Adipocyte (in vitro differentiated cells): ENCODE results near the gene CEP43.
A peak's percentile ranks its signal among the peaks of the same experiment; 100 is the strongest.

Experiments
- DNase-seq: peaks from one replicate; pipeline ENCODE4 v3.0.0-alpha.2; 2015; ENCODE audit warnings: low read depth
- H3K27me3 ChIP-seq: replicated peaks from 2 replicates; pipeline ENCODE4 v1.7.0; 2013; ENCODE audit warnings: mild to moderate bottlenecking, low read length, moderate library complexity; ENCODE audit not compliant: control insufficient read depth, insufficient read depth
- H3K36me3 ChIP-seq: 2 replicates; pipeline ENCODE4 v1.7.0; 2013; ENCODE audit warnings: low read length, mild to moderate bottlenecking, moderate library complexity; ENCODE audit not compliant: control insufficient read depth, insufficient read depth, severe bottlenecking
- H3K4me1 ChIP-seq: 2 replicates; pipeline ENCODE4 v1.7.0; 2013; ENCODE audit warnings: mild to moderate bottlenecking, low read length, moderate library complexity; ENCODE audit not compliant: control insufficient read depth, insufficient read depth
- H3K4me3 ChIP-seq: 2 replicates; pipeline ENCODE4 v1.7.0; 2013; ENCODE audit warnings: mild to moderate bottlenecking, low read length, moderate library complexity
- H3K9ac ChIP-seq: 2 replicates; pipeline ENCODE4 v1.7.0; 2013; ENCODE audit warnings: mild to moderate bottlenecking, low read length, moderate library complexity
- H3K9me3 ChIP-seq: 2 replicates; pipeline ENCODE4 v1.7.0; 2013; ENCODE audit warnings: mild to moderate bottlenecking, low read length, moderate library complexity; ENCODE audit not compliant: control insufficient read depth

CEP43 gene

DNA sequence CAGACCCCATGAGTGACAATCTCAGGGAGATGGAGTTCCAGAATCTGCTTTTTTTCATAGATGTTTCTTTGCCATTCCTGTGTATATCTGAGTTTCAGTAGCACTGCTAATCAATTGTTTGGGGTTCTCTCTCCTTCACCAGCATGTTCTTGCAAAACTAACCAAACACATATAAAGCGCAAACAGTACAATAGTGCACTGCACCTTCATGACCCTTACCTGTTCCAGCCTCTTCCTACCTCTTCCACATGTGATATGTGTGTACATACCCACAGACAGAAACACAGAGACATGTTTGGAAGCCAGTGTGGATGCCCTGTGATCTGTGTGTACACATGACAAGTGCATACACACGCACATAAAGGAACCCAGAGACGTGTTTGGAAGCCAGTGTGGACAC, 1.8 kb upstream of the CEP43 start:
- DNase-seq: no peak
- Histone ChIP-seq H3K4me3 (peak overlapping the region; percentile 90), H3K9ac (peak overlapping the region; percentile 47), H3K9me3 (no peaks in the 10 kb centered on the region), H3K4me1 (peaks cover 10% of the 10 kb centered on the region), H3K36me3 (no peaks in the 10 kb centered on the region), H3K27me3 (no peaks in the 10 kb centered on the region)

DNA sequence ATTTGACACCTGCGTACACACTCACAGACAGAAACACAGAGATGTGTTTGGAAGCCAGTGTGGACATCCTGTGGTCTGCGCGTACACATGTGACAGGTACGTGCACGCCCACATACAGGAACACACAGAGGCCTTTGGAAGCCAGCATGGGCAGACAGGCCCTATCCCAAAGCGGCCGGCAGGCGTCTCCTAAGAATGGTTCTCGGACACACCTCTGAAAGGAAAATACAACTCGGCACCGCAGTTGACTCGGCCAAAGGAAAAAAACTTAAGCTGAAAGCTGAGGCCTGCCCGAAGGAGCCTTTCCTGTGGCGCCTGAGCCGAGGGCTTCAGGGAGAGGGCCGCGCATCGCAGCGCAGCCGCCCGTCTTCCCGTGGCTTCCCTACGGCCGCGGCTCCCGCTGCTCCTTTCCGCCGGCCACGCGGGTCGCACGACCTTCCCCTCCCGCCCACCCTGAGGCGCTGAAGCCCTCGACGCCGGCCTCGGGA, 1.4 kb upstream of the CEP43 start:
- H3K9me3 ChIP-seq: no peaks in the 10 kb centered on the region
- peak overlapping the region; percentile 47 for H3K9ac ChIP-seq
- no peaks in the 10 kb centered on the region for H3K36me3 ChIP-seq
- DNase-seq: peak; percentile 77
- H3K27me3 ChIP-seq: no peaks in the 10 kb centered on the region
- H3K4me3 ChIP-seq: peak overlapping the region; percentile 90
- peaks cover 10% of the 10 kb centered on the region for H3K4me1 ChIP-seq

DNA sequence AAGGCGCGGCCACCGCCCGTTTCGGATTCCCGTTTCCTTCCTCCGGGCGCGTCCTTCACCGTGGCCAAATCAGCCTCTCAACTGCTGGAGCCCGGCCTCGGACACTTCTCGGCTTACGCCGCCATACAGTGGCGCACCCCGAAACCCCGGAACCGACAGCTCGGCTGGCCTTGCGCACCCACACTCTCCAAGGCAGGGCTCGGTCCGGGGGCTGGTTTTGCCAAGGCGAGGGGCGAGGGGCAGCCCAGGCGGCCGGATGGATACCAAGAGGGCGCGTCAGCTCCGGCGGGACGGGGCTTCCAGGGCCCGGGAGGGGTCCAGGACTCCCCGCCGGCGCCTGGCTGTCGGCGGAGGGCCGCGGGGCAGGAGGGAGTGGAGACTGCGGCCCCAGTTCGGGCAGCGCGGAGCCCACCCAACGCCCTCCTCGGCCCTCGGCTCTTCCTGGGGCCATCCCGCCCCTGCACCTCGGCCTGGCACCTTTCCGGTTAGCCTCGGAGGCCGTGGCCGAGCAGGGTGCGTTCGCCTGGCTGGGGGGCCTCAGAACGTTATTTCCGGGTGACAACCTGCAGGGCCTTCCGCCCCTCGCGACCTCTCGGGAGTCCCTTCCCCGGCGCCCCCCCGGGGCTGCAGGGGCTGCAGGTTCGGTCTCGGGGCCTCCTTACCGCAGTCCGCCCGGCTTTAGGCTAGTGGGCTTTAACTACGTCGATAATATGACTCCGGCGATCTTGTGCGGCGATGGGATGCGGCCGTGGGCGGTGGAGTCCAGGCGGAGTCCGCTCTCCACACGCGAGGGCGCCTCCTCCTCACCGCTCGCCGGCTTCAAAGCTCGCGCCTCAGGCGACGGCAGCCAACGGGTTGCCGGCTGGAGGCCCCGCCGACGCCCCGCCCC, 697 bp upstream of the CEP43 start:
- no peaks in the 10 kb centered on the region for H3K27me3 ChIP-seq
- peak; percentile 69 for DNase-seq
- peak overlapping the region; percentile 90 for H3K4me3 ChIP-seq
- H3K9me3 ChIP-seq: no peaks in the 10 kb centered on the region
- peak overlapping the region; percentile 78 for H3K9ac ChIP-seq
- H3K36me3 ChIP-seq: no peaks in the 10 kb centered on the region
- H3K4me1 ChIP-seq: peaks cover 10% of the 10 kb centered on the region

DNA sequence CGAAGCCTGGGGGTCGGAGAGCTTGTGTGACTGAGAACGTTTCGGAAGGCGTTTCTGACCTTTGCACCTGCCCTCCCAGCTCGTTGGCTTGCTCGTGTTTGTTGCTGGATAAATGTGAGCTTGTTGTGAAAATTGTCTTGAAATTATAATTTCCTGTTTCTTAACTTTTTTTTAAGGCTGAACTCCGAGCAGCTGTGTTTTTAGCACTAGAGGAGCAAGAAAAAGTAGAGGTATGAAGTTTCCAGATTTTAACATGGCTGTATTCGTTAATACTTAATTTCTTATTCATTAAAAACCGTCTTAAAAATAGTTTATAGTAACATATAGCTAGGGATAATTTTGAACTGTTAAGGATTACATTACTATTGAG, 672 bp downstream of the CEP43 start:
- Histone ChIP-seq H3K36me3 (no peaks in the 10 kb centered on the region), H3K4me1 (peaks cover 13% of the 10 kb centered on the region), H3K4me3 (peak overlapping the region; percentile 83), H3K9ac (peak overlapping the region; percentile 78), H3K9me3 (no peaks in the 10 kb centered on the region), H3K27me3 (no peaks in the 10 kb centered on the region)
- no peak for DNase-seq

DNA sequence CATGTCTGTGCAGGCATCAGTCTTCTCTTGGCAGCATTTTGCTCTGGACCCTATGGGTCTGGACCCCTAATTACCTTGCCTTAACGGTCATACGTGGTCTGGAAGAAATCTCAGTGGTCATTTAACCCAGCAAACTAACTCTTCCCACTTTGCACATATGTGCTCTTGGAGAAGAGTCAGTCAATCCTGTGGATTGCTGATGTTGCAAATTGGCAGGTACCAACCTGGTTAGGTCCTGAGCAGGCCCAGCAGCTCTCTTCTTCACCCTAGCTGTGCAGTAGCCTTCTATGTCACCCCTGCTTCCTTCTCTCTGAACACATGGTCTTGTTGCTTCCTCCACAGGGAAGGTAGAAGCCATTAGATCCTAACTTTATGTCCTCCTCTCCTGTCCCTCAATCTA, 1.6 kb downstream of the CEP43 start:
- H3K9me3 ChIP-seq: no peaks in the 10 kb centered on the region
- peak overlapping the region; percentile 83 for H3K4me3 ChIP-seq
- no peaks in the 10 kb centered on the region for H3K27me3 ChIP-seq
- no peak for DNase-seq
- H3K9ac ChIP-seq: peak overlapping the region; percentile 78
- peaks cover 18% of the 10 kb centered on the region for H3K4me1 ChIP-seq
- peaks cover 1% of the 10 kb centered on the region for H3K36me3 ChIP-seq

DNA sequence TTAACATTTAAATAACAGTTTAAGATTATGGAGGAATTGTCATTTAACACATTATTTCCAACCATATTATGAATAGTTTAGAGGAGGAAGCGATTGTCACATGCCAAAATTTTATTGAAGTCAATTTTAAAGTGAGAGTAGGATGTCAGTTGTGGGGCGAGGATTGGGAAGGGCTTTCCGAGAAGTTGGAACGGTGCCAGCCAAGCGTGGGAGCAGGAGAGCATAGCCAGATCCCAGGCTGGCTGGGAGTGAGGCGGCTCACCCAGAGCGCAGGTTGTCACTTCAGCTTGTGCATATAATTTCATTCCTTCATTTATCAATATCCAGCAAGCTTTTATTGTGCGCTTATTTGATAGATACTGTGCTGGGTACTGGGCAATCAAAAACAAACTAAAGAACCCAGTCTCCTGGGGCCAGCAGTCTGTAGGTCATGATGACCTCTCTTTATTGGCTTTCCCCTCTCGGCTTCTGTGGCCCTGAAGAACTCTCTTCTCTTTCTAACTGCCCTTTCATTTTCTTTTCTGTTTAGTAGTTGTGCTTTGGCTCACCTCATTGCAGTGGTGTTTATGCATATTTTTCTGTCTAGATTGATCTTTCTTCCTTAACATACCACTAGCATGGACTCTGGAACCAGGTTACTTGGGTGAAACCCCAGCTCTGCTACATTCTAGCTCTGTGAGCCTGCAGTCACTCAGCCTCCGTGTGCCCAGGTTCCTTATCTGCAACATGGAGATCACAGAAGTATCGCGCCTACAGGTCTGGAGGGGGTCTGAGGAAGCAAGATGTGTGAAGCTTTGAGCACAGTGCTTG, 6.4 kb downstream of the CEP43 start:
- Histone ChIP-seq H3K4me1 (peaks cover 12% of the 10 kb centered on the region), H3K36me3 (peaks cover 19% of the 10 kb centered on the region)

DNA sequence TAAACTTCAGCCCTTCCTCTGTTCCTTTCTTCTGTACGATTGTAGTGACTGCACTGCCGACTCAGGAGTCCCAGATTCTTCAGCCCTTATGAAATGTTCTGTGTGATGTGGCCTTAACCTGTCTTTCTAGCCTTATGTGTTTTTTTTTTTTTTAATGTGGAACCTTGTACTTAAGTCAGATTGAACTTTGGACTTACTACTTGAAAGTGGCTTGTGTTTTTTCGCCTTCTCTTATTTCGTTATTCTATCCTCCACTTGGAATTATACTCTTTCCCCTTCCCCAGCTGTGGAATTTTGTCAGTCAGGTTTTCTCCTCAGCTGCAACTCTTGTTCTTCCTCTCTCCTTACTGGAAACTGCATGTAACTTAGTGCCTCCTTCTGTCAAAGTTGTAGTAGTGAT, 8.8 kb downstream of the CEP43 start:
- Histone ChIP-seq H3K9ac (no peak overlapping the region), H3K4me1 (peaks cover 8% of the 10 kb centered on the region), H3K36me3 (peaks cover 36% of the 10 kb centered on the region), H3K9me3 (no peaks in the 10 kb centered on the region), H3K4me3 (no peak overlapping the region), H3K27me3 (no peaks in the 10 kb centered on the region)
- no peak for DNase-seq

More for the DNA sequence above, 6.4 kb downstream of the CEP43 start:
- H3K9ac ChIP-seq: no peak overlapping the region
- no peak for DNase-seq
- no peaks in the 10 kb centered on the region for H3K27me3 ChIP-seq
- H3K4me3 ChIP-seq: no peak overlapping the region
- no peaks in the 10 kb centered on the region for H3K9me3 ChIP-seq

DNA sequence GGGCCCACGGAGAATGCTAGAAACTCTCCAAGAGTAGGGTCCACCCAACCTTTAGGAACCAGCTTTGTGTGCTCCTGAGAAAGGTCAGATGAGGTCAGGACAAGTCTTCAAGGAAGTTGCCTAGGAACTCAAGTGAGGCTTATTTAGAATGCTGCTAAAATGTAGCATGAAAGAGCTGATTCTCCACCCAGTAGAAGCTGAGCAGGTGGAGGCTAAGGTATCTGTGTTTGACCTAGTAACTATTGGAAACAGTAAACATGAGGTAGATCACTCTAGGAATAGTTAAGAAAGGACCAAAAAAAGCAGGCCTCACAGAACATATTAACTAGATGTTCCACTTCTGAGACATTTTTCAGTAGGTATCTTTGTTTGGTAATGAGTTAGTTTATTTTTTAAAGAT, 13.9 kb downstream of the CEP43 start:
- Histone ChIP-seq H3K9me3 (no peaks in the 10 kb centered on the region), H3K36me3 (peaks cover 41% of the 10 kb centered on the region), H3K27me3 (no peaks in the 10 kb centered on the region), H3K9ac (no peak overlapping the region), H3K4me3 (no peak overlapping the region), H3K4me1 (no peaks in the 10 kb centered on the region)
- DNase-seq: no peak

DNA sequence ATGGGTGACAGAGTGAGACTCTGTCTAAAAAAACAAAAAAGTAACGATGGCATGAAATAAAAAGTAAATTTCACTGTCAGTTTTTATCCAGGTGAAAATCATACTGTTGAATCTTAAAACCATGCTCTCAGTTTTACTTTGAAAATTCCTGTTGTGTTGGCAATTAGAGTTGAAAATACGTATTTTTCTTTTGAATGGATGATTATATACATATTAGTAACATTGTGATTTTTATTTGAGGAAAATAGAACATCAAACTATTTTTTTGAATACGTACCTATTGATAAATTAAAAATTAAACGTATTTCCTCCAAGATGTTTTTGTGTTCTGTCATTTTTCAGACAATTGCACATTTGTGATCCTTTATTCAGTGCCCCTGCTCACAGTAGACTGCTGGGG, 14.7 kb downstream of the CEP43 start:
- no peak overlapping the region for H3K4me3 ChIP-seq
- no peaks in the 10 kb centered on the region for H3K9me3 ChIP-seq
- H3K4me1 ChIP-seq: no peaks in the 10 kb centered on the region
- H3K27me3 ChIP-seq: no peaks in the 10 kb centered on the region
- no peak overlapping the region for H3K9ac ChIP-seq
- DNase-seq: no peak
- H3K36me3 ChIP-seq: peaks cover 42% of the 10 kb centered on the region

DNA sequence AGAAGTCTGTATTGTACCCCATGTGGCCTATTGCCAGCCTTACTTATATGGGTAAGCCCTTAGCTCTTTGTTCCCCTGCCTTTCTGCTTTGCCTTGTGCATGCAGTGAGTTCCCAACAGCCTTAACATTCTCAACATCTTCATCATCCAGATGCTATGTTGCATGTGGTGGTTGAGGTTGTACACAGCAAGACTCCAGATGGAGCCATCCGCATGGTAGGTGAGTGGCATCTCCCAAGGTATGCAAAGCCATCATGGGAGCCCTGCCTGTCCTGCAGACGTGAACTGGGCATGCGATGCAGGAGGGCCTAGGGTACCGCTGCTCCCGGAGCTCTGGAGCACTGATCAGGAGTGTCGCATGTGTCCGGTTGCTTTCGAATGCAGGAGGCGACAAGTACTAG, 16.1 kb downstream of the CEP43 start:
- Histone ChIP-seq H3K9me3 (no peaks in the 10 kb centered on the region), H3K27me3 (no peaks in the 10 kb centered on the region), H3K4me1 (no peaks in the 10 kb centered on the region), H3K9ac (no peak overlapping the region), H3K4me3 (no peak overlapping the region), H3K36me3 (peaks cover 42% of the 10 kb centered on the region)
- no peak for DNase-seq

DNA sequence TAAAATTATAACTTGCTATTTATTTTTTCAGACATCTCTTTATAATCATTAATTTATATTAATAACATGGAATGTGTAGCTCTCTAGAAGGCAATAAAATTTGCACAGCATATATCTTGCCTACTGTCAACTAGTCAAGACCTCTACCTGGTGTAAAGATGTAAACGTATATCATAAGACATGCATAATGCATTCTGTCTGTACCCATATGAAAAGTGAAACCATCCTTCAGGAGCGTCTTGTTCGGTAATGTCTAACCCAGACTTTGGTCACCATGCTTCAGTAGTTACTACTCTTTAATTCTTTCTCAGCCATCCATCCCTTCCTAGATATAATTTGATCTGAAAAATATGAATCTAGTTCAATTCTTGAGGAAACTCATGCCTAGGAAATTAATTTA, 21.0 kb downstream of the CEP43 start:
- H3K36me3 ChIP-seq: peaks cover 27% of the 10 kb centered on the region
- DNase-seq: no peak

More for the DNA sequence above, 21.0 kb downstream of the CEP43 start:
- Histone ChIP-seq H3K4me1 (no peaks in the 10 kb centered on the region), H3K9ac (no peak overlapping the region), H3K27me3 (no peaks in the 10 kb centered on the region), H3K4me3 (no peak overlapping the region), H3K9me3 (no peaks in the 10 kb centered on the region)
